GM12874 (cell line): ENCODE data around the gene CMKLR1.

Source experiments
- CTCF ChIP-seq: IDR thresholded peaks from 2 replicates; pipeline ENCODE4 v1.5.1; 2011; ENCODE audit warnings: low read depth, mild to moderate bottlenecking, control low read depth, low read length, moderate library complexity; ENCODE audit not compliant: insufficient read depth

CMKLR1 gene

GRCh38 chr12:108332791-108333382, 6.2 kb downstream of the CMKLR1 start:
- TF ChIP-seq CTCF = no peak

- no peak for TF ChIP-seq CTCF
Observed at GRCh38 chr12:108328420-108328819, 10.7 kb downstream of the CMKLR1 start.

- no peak for TF ChIP-seq CTCF
Observed at GRCh38 chr12:108327621-108328344, 11.3 kb downstream of the CMKLR1 start.

GRCh38 chr12:108326254-108326750, 12.8 kb downstream of the CMKLR1 start:
- TF ChIP-seq CTCF = no peak

- no peak for TF ChIP-seq CTCF
Observed at GRCh38 chr12:108325549-108325948, 13.6 kb downstream of the CMKLR1 start.

- no peak for TF ChIP-seq CTCF
Observed at GRCh38 chr12:108325018-108325358, 14.1 kb downstream of the CMKLR1 start.

GRCh38 chr12:108324351-108325017, 14.6 kb downstream of the CMKLR1 start:
- TF ChIP-seq CTCF = no peak
